HG03442 (cell line): Measurements from ENCODE around the gene DNTTIP2.

ENCODE experiments used
- ATAC-seq: cut with Tn5 transposase; IDR thresholded peaks from one replicate; pipeline ENCODE4 v1.9.1; 2021; ENCODE audit warnings: mild to moderate bottlenecking, moderate library complexity; ENCODE audit not compliant: unreplicated experiment

DNTTIP2 gene

DNA sequence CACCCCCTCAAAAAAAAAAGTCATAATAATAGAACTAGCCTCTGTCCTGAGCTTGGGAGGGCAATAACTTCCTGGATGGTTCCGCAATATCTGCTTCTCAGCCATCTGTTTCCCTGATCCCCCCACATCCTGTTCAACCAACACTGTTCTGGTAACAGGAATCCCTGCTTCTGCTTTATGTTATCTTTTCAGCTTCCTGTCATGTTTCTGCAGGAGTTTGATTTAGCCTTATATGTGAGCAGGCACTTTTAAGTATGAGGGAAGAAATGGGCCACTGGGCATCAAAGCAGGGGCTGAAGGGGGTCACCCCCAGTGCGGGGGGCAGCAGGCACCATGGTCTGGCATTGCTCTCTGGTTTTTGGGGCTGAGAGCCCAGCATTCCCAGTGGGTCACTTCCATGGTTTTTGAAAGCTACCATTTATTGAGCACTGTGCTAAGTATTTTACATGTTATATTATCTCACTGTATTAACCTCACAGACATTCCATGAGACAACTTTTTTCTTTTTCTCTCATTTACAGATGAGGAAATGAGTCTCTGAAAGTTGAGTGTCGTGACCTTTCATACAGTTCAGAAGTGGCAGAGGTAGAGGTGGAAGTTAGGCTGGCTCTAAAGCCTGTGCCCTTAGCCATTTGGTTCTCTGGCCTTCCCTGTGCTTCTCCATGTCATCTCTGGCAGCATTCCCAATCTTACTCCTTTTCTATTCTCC is 61.9 kb downstream of the DNTTIP2 start:
- no peak for ATAC-seq
